Measurements from ENCODE around the gene SLC2A9.

- TF ChIP-seq CTCF (IDR thresholded peaks at IDR 0.05; ENCODE audit: low read depth, low read length) = no peak
- TF ChIP-seq EZH2phosphoT487 (IDR thresholded peaks at IDR 0.05; ENCODE audit: low read depth) = no peak
Observed at GRCh38 chr4:9980898-9981297, 40.4 kb downstream of the SLC2A9 start.

All from OCI-LY3 (cell line).